Neural progenitor cell (in vitro differentiated cells): ENCODE data around the gene HIGD1A.

Experiments
- EZH2 ChIP-seq: fragments of 200-600 bp; sonication (generic); IDR thresholded peaks from 2 replicates; pipeline ENCODE4 v1.6.1; 2017; ENCODE audit warnings: antibody characterized with exemption, mild to moderate bottlenecking, moderate library complexity
- EZH2phosphoT487 ChIP-seq: fragments of 200-600 bp; sonication (generic); IDR thresholded peaks from 2 replicates; pipeline ENCODE4 v1.6.1; 2017; ENCODE audit warnings: antibody characterized with exemption
- TF ChIP-seq, protein P1 (sequence below): fragments of 200-600 bp; sonication (generic); IDR thresholded peaks from 2 replicates; pipeline ENCODE4 v1.5.1; 2017; ENCODE audit warnings: antibody characterized with exemption, mild to moderate bottlenecking

DNA sequence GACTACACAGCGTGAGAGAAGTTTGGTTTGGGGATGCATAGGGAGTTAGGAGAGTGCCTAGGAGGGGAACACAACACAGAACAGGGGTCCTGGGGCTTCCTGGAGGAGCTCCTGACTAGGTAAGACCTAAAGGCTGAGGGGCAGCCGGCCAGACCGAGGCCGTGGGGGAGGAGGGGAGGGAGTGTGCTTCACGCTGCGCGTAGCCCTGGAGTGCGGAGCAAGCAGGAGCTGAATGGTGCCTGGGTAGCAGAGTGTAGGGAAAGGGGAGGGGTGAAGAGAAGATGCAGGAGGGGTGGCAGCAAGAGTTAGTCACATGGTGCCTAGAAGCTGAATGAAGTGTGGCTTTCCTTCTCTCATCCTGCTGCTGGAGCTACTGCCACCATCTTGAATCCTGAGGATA is 69.3 kb downstream of the HIGD1A start:
- TF ChIP-seq EZH2 (no peak), EZH2phosphoT487 (no peak)
- TF ChIP-seq, protein P1, sequence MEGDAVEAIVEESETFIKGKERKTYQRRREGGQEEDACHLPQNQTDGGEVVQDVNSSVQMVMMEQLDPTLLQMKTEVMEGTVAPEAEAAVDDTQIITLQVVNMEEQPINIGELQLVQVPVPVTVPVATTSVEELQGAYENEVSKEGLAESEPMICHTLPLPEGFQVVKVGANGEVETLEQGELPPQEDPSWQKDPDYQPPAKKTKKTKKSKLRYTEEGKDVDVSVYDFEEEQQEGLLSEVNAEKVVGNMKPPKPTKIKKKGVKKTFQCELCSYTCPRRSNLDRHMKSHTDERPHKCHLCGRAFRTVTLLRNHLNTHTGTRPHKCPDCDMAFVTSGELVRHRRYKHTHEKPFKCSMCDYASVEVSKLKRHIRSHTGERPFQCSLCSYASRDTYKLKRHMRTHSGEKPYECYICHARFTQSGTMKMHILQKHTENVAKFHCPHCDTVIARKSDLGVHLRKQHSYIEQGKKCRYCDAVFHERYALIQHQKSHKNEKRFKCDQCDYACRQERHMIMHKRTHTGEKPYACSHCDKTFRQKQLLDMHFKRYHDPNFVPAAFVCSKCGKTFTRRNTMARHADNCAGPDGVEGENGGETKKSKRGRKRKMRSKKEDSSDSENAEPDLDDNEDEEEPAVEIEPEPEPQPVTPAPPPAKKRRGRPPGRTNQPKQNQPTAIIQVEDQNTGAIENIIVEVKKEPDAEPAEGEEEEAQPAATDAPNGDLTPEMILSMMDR: no peak
